ENCODE measurements around the gene ANLN.

ANLN gene

DNA sequence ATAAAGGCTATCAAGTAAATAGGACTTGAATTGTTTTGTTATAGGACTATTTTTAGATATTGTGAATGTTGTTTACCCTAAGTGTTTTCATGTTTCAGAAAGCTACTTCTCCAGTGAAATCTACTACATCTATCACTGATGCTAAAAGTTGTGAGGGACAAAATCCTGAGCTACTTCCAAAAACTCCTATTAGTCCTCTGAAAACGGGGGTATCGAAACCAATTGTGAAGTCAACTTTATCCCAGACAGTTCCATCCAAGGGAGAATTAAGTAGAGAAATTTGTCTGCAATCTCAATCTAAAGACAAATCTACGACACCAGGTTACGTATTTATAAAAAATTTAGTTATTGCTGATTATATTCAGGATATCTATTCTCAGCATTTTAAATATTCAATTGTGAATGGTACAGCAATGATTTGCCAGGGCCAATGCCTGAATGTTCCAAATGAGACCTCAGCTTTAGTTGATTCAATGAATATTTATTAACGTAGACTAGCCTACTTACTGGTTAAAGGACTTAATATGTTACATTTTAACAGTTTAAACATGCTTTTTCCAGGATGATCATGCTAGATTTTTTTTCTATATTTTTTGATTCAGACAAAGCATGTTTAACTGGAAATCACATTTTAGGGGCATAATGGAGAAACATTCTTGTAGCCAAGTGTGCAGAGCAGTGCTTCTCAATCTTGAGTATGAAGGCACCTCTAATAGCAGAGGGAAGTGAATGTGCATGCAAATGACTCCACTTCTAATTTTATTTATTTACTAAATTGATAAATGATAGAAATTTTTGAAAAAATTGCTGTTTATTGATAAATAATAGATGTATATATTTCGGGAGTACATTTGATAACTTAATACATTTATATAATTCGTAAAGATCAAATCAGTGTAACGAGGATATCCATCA is 18.2 kb downstream of the ANLN start:
- TF ChIP-seq, protein P1, sequence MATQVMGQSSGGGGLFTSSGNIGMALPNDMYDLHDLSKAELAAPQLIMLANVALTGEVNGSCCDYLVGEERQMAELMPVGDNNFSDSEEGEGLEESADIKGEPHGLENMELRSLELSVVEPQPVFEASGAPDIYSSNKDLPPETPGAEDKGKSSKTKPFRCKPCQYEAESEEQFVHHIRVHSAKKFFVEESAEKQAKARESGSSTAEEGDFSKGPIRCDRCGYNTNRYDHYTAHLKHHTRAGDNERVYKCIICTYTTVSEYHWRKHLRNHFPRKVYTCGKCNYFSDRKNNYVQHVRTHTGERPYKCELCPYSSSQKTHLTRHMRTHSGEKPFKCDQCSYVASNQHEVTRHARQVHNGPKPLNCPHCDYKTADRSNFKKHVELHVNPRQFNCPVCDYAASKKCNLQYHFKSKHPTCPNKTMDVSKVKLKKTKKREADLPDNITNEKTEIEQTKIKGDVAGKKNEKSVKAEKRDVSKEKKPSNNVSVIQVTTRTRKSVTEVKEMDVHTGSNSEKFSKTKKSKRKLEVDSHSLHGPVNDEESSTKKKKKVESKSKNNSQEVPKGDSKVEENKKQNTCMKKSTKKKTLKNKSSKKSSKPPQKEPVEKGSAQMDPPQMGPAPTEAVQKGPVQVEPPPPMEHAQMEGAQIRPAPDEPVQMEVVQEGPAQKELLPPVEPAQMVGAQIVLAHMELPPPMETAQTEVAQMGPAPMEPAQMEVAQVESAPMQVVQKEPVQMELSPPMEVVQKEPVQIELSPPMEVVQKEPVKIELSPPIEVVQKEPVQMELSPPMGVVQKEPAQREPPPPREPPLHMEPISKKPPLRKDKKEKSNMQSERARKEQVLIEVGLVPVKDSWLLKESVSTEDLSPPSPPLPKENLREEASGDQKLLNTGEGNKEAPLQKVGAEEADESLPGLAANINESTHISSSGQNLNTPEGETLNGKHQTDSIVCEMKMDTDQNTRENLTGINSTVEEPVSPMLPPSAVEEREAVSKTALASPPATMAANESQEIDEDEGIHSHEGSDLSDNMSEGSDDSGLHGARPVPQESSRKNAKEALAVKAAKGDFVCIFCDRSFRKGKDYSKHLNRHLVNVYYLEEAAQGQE (IDR thresholded peaks at IDR 0.05; ENCODE audit: insufficient read depth in 1 of 2, low read depth in 2 of 2, low read length in 2 of 2) = no peak
- TF ChIP-seq TAF1 (IDR thresholded peaks at IDR 0.05; ENCODE audit: borderline replicate concordance, insufficient read depth, low read length) = no peak

DNA sequence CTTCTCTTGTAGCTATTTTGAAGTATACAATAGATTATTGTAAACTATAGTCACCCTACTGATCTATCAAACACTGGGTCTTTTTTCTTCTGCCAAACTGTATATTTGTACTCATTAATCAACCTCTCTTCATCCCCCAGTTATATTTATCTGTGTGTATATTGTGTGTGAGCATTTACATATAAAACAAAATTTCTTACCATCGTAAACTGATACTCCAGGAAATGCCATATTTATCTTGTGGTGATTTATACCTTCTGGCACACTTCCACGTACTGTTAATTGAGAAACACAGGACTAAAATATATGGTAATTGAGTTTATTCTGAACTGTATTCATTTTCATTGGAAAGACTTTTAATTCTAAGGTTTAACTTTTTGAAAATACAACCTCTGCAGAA is 18.9 kb downstream of the ANLN start:
- TF ChIP-seq FOXP2 (optimal IDR thresholded peaks at IDR 0.05; ENCODE audit: borderline replicate concordance, extremely low read depth, extremely low read length, insufficient read depth) = no peak
- TF ChIP-seq POLR2AphosphoS5 (IDR thresholded peaks at IDR 0.05; ENCODE audit: low read depth, low read length) = no peak
- TF ChIP-seq, protein P1 (IDR thresholded peaks at IDR 0.05; ENCODE audit: insufficient read depth in 1 of 2, low read depth in 2 of 2, low read length in 2 of 2) = no peak
- no peak for TF ChIP-seq SIN3A (IDR thresholded peaks at IDR 0.05; ENCODE audit: borderline replicate concordance, insufficient read depth, low read length)
- no peak for TF ChIP-seq TAF1 (IDR thresholded peaks at IDR 0.05; ENCODE audit: borderline replicate concordance, insufficient read depth, low read length)

DNA sequence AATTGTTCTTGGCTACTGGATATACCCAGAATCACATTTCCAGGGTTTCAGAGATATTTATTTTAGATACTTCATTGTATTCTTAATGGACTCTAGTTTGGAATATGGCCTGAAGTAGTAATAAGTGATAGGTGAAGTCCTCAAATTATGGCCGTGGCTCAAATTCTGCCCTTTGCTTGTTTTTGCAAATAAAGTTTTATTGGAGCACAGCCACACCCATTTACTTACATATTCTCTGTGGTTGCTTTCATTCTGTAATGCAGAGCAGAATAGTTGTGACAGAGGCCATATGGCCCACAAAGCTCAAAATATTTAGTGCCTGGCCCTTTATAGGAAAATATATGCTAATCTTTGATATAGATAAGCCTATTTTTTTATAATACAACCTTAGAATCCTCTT is 19.5 kb downstream of the ANLN start:
- TF ChIP-seq SIN3A (IDR thresholded peaks at IDR 0.05; ENCODE audit: borderline replicate concordance, insufficient read depth, low read length) (no peak), TAF1 (IDR thresholded peaks at IDR 0.05; ENCODE audit: borderline replicate concordance, insufficient read depth, low read length) (no peak), FOXP2 (optimal IDR thresholded peaks at IDR 0.05; ENCODE audit: borderline replicate concordance, extremely low read depth, extremely low read length, insufficient read depth) (no peak), POLR2AphosphoS5 (IDR thresholded peaks at IDR 0.05; ENCODE audit: low read depth, low read length) (no peak)
- TF ChIP-seq, protein P1 (IDR thresholded peaks at IDR 0.05; ENCODE audit: insufficient read depth in 1 of 2, low read depth in 2 of 2, low read length in 2 of 2) = no peak

DNA sequence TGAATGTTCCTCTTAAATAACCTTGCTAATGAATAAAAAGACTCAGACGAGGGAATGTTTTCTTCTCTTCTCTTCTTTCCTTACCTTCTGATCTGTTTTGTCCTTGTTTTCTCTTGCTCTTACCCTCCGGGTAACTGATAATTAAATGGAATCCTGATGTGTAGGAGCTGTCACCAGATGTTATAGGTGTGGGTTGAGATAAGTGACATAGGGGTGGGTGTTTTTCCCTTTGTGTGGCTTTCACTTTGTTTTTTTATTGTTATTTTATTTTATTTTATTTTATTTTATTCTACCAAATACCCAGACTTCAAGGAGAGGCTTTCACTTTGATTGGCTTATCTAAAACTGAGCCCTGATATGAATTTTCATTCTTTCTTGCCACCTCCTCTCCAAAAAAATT is 25.5 kb downstream of the ANLN start:
- TF ChIP-seq SIN3A (IDR thresholded peaks at IDR 0.05; ENCODE audit: borderline replicate concordance, insufficient read depth, low read length) = no peak
- no peak for TF ChIP-seq POLR2AphosphoS5 (IDR thresholded peaks at IDR 0.05; ENCODE audit: low read depth, low read length)
- TF ChIP-seq TAF1 (IDR thresholded peaks at IDR 0.05; ENCODE audit: borderline replicate concordance, insufficient read depth, low read length) = no peak
- TF ChIP-seq, protein P1 (IDR thresholded peaks at IDR 0.05; ENCODE audit: insufficient read depth in 1 of 2, low read depth in 2 of 2, low read length in 2 of 2) = no peak
- TF ChIP-seq FOXP2 (optimal IDR thresholded peaks at IDR 0.05; ENCODE audit: borderline replicate concordance, extremely low read depth, extremely low read length, insufficient read depth) = no peak
